ENCODE measurements around the gene KSR1.

GRCh38 chr17:27424516-27424915 lies 31.7 kb upstream of the KSR1 start:
- no peak for TF ChIP-seq CTCF (IDR thresholded peaks at IDR 0.05; ENCODE audit: low read depth, low read length)
- no peak for TF ChIP-seq EZH2phosphoT487 (IDR thresholded peaks at IDR 0.05; ENCODE audit: low read depth)

Measured in OCI-LY3 (cell line).